A673 (cell line): Measurements from ENCODE around the gene POLR2B.

ENCODE experiments used
- EZH2 ChIP-seq: fragments of 200-600 bp; sonication (generic); IDR thresholded peaks from 2 replicates; pipeline ENCODE4 v1.6.1; 2017; ENCODE audit warnings: borderline replicate concordance, low read depth, mild to moderate bottlenecking, mixed read lengths, antibody characterized with exemption, low read length; ENCODE audit not compliant: poor library complexity, severe bottlenecking
- TF ChIP-seq, protein P1 (sequence below): fragments of 300-800, 200-600 bp; sonication (generic); conservative IDR thresholded peaks from 2 replicates; pipeline ENCODE4 v1.5.1; 2017; ENCODE audit warnings: low read depth, mild to moderate bottlenecking, antibody characterized with exemption, low read length, moderate library complexity, mixed read lengths

DNA sequence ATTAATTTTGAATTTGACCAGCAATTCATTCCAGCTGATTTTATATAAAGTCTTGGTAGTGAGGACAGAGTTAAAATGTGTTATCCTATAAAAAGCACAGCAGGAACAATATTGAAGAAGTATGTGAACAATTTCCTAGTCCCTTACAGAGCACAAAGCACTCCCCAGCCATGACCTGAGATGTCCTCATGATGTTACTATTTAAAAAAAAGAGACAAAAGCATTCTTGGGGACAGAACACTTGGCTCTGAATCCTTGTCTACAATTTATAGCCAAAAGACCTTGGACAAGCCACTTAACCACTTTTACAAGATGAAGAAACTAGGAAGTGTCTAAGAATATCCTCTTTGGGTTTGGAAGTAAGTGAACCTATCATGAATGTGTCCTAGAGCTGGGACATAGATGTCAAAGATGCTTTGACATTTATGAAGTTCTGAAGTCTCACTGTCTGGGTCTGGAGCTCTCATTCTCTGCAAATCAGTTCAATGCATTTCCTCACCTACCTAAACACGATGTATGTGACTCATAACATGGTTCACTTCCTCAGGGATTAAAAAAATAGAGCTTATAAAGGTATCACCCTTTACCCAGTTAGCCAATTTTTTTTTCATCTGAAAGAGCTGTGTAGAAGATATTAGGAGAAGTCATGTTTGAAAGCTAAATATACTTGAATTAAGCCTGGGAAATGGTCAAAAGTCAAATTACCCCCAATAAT is 70.1 kb downstream of the POLR2B start:
- TF ChIP-seq EZH2, result no peak
- TF ChIP-seq, protein P1, sequence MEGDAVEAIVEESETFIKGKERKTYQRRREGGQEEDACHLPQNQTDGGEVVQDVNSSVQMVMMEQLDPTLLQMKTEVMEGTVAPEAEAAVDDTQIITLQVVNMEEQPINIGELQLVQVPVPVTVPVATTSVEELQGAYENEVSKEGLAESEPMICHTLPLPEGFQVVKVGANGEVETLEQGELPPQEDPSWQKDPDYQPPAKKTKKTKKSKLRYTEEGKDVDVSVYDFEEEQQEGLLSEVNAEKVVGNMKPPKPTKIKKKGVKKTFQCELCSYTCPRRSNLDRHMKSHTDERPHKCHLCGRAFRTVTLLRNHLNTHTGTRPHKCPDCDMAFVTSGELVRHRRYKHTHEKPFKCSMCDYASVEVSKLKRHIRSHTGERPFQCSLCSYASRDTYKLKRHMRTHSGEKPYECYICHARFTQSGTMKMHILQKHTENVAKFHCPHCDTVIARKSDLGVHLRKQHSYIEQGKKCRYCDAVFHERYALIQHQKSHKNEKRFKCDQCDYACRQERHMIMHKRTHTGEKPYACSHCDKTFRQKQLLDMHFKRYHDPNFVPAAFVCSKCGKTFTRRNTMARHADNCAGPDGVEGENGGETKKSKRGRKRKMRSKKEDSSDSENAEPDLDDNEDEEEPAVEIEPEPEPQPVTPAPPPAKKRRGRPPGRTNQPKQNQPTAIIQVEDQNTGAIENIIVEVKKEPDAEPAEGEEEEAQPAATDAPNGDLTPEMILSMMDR, result no peak
